NCI-H187 treated with DMSO at 0.1 percent for 48 hours (cell line): ENCODE data around the gene ILDR1.
"Not testable (repeated sequence)": the region's sequence is repeated elsewhere in the genome, so short reads cannot be mapped to it uniquely, and the experiment has no call there.

Source experiments
- DNase-seq: peaks from one replicate; lab custom pipeline; 2025; lab: John Stamatoyannopoulos, UW

ILDR1 gene

DNA sequence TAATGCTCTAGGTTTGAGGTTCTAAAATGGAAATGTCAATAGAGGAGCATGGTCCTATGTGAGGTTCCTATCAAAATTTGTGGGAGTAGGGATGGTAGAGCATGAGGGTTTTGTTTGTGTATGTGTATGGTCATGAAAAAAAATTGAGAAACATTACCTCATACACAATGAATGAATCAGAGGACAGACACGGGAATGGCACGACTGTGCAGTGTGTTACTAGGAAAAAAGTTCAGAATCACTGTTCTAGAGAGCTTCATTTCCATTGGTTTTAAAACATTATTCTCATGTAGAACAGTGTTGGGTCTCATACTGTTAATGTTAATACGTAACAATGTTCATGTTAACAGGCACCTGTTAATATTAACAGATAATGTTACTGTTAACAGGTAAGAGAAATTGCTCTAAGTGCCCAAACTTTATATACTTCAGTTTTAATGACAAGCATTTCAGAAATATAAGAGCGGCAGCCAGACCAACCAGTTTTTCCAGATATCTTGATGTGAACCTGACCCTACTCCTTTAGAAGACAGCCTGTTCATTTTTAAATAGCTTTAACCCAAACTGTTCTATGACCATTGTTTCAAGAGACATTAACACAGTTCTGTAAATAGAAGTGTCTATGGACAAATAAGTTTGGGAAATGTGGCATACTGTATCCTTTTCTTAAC lies 79.8 kb downstream of the ILDR1 start:
- DNase-seq = no peak

DNA sequence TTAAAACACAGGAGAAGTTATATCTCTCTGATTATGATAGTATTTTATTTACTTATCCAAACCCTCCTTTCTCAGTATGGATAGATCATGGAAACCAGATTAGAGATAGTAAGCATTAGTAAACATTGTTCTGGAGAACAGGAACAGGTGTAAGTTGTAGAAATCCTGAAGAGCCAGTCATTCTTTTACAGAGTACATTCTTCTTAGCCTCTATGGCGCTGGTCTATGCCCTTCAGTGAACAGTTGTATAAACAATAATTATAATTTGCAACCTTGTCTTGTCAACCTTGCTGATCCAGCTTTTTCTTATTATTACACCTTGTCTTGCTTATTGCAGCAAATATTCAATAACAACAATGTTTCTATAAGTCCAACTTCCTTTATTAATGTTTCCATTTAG lies 80.5 kb downstream of the ILDR1 start:
- DNase-seq = no peak

DNA sequence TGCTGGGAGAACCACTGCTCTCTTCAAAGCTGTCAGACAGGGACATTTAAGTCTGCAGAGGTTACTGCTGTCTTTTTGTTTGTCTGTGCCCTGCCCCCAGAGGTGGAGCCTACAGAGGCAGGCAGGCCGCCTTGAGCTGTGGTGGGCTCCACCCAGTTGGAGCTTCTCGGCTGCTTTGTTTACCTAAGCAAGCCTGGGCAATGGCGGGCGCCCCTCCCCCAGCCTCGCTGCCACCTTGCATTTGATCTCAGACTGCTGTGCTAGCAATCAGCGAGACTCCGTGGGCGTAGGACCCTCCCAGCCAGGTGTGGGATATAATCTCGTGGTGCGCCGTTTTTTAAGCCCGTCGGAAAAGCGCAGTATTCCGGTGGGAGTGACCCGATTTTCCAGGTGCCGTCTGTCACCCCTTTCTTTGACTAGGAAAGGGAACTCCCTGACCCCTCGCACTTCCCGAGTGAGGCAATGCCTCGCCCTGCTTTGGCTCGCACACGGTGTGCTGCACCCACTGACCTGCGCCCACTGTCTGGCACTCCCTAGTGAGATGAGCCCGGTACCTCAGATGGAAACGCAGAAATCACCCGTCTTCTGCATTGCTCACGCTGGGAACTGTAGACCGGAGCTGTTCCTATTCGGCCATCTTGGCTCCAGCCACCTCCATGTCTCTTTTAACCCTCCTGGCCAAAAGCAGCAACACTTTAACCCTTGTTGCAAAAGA lies 83.7 kb downstream of the ILDR1 start:
- DNase-seq = not testable (repeated sequence)
